Neural progenitor cell (in vitro differentiated cells): ENCODE data around the gene TRAK1. TPM values are rescaled to one million over a fixed set of nuclear protein-coding genes. Genes with fewer than 3 reads are reported as not detected.

Experiments
- DNase-seq: peaks from one replicate; pipeline ENCODE4 v3.0.0-alpha.2; 2016; ENCODE audit warnings: low spot score
- H2AFZ ChIP-seq: fragments of 200-600 bp; sonication (generic); replicated peaks from 2 replicates; pipeline ENCODE4 v1.6.1; 2016; ENCODE audit warnings: antibody characterized with exemption
- H3F3A ChIP-seq: fragments of 200-600 bp; sonication (generic); 2 replicates; pipeline ENCODE4 v1.6.1; 2016; ENCODE audit warnings: antibody characterized with exemption, low read depth
- H3K27ac ChIP-seq: fragments of 200-600 bp; sonication (generic); 2 replicates; pipeline ENCODE4 v1.5.1; 2016; ENCODE audit warnings: mild to moderate bottlenecking
- H3K27me3 ChIP-seq: fragments of 200-600 bp; sonication (generic); 2 replicates; pipeline ENCODE4 v1.6.1; 2016; ENCODE audit warnings: mild to moderate bottlenecking, moderate library complexity
- H3K36me3 ChIP-seq: fragments of 200-600 bp; sonication (generic); 2 replicates; pipeline ENCODE4 v1.5.1; 2016
- H3K4me1 ChIP-seq: fragments of 200-600 bp; sonication (generic); 2 replicates; pipeline ENCODE4 v1.6.1; 2016; ENCODE audit warnings: mixed run types
- H3K4me2 ChIP-seq: fragments of 200-600 bp; sonication (generic); 2 replicates; pipeline ENCODE4 v1.6.1; 2016
- H3K4me3 ChIP-seq: fragments of 200-600 bp; sonication (generic); 2 replicates; pipeline ENCODE4 v1.5.1; 2016
- H3K79me2 ChIP-seq: fragments of 200-600 bp; sonication (generic); 2 replicates; pipeline ENCODE4 v1.6.1; 2016; ENCODE audit warnings: low read depth
- H3K9ac ChIP-seq: fragments of 200-600 bp; sonication (generic); 2 replicates; pipeline ENCODE4 v1.6.1; 2016
- H3K9me3 ChIP-seq: fragments of 200-600 bp; sonication (generic); 2 replicates; pipeline ENCODE4 v1.5.1; 2016; ENCODE audit warnings: low read depth
- H4K20me1 ChIP-seq: fragments of 200-600 bp; sonication (generic); 2 replicates; pipeline ENCODE4 v1.6.1; 2016; ENCODE audit warnings: low read depth
- H3K27ac Mint-ChIP-seq: 3 replicates; pipeline ENCODE4 v1.8.0; 2021; ENCODE audit warnings: mixed read lengths
- H3K27me3 Mint-ChIP-seq: 2 replicates; pipeline ENCODE4 v1.8.0; 2022; ENCODE audit warnings: low read depth, mild to moderate bottlenecking, inconsistent platforms, moderate library complexity, mixed read lengths; ENCODE audit not compliant: insufficient read depth
- H3K36me3 Mint-ChIP-seq: 3 replicates; pipeline ENCODE4 v1.8.0; 2021; ENCODE audit warnings: mixed read lengths
- H3K4me1 Mint-ChIP-seq: 3 replicates; pipeline ENCODE4 v1.8.0; 2021; ENCODE audit warnings: mixed read lengths
- H3K4me3 Mint-ChIP-seq: 3 replicates; pipeline ENCODE4 v1.8.0; 2021; ENCODE audit warnings: mild to moderate bottlenecking, moderate library complexity, mixed read lengths
- H3K9me3 Mint-ChIP-seq: 3 replicates; pipeline ENCODE4 v1.8.0; 2020; ENCODE audit warnings: mixed read lengths
- EZH2 ChIP-seq: fragments of 200-600 bp; sonication (generic); IDR thresholded peaks from 2 replicates; pipeline ENCODE4 v1.6.1; 2017; ENCODE audit warnings: antibody characterized with exemption, mild to moderate bottlenecking, moderate library complexity
- EZH2phosphoT487 ChIP-seq: fragments of 200-600 bp; sonication (generic); IDR thresholded peaks from 2 replicates; pipeline ENCODE4 v1.6.1; 2017; ENCODE audit warnings: antibody characterized with exemption
- total RNA-seq: library from RNA; depleted of rRNA; stranded (reverse); fragments of >200 nt; gene quantifications from 2 replicates; pipeline ENCODE4 v1.2.3, GENCODE V29; 2015; ENCODE audit warnings: low replicate concordance
- TF ChIP-seq, protein P1 (sequence below): fragments of 200-600 bp; sonication (generic); IDR thresholded peaks from 2 replicates; pipeline ENCODE4 v1.5.1; 2017; ENCODE audit warnings: antibody characterized with exemption, mild to moderate bottlenecking

Gene TRAK1
- total RNA-seq, 1 donor from 2014 or later = 32.2 TPM

DNA sequence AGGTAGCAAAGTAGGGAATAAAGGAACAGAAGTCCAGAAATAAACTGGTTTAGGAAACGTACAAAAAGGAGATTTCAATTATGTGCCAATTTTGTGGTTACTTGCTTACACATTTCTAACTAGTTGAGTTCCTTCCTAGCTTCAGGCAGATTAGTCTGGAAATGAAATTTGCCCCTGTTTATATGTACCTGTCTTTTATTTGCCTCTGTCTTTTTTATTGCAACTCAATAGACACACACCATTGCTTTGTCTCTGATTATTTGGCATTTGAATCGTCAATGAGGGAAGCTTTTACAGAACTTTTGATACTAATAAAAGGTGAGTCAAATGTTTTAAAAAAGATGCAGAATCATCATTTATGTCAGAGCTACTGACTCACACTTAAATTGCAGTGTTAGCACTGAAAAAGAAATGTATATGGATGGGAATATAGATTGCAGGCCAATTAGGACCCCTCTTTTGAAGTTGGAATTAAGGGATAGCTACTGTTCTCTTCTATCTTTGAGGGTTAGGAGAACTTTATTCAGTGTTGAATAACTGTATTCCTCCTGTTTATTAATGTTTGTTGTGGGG, 60.5 kb downstream of the TRAK1 start:
- Histone ChIP-seq H3K4me2 (no peak overlapping the region), H3F3A (no peaks in the 10 kb centered on the region), H3K36me3 (no peaks in the 10 kb centered on the region), H3K27ac (no peak overlapping the region), H3K79me2 (no peaks in the 10 kb centered on the region), H2AFZ (no peak overlapping the region), H3K4me3 (no peak overlapping the region), H3K9ac (no peak overlapping the region), H4K20me1 (peaks cover 51% of the 10 kb centered on the region), H3K27me3 (no peaks in the 10 kb centered on the region), H3K9me3 (no peaks in the 10 kb centered on the region), H3K4me1 (peaks cover 5% of the 10 kb centered on the region)
- Mint-ChIP-seq H3K4me3 (no peak overlapping the region), H3K4me1 (peaks cover 15% of the 10 kb centered on the region), H3K9me3 (no peaks in the 10 kb centered on the region), H3K27me3 (no peaks in the 10 kb centered on the region), H3K27ac (no peak overlapping the region), H3K36me3 (no peaks in the 10 kb centered on the region)
- DNase-seq = no peak
- no peak for TF ChIP-seq EZH2phosphoT487
- no peak for TF ChIP-seq EZH2
- TF ChIP-seq, protein P1, sequence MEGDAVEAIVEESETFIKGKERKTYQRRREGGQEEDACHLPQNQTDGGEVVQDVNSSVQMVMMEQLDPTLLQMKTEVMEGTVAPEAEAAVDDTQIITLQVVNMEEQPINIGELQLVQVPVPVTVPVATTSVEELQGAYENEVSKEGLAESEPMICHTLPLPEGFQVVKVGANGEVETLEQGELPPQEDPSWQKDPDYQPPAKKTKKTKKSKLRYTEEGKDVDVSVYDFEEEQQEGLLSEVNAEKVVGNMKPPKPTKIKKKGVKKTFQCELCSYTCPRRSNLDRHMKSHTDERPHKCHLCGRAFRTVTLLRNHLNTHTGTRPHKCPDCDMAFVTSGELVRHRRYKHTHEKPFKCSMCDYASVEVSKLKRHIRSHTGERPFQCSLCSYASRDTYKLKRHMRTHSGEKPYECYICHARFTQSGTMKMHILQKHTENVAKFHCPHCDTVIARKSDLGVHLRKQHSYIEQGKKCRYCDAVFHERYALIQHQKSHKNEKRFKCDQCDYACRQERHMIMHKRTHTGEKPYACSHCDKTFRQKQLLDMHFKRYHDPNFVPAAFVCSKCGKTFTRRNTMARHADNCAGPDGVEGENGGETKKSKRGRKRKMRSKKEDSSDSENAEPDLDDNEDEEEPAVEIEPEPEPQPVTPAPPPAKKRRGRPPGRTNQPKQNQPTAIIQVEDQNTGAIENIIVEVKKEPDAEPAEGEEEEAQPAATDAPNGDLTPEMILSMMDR = no peak

DNA sequence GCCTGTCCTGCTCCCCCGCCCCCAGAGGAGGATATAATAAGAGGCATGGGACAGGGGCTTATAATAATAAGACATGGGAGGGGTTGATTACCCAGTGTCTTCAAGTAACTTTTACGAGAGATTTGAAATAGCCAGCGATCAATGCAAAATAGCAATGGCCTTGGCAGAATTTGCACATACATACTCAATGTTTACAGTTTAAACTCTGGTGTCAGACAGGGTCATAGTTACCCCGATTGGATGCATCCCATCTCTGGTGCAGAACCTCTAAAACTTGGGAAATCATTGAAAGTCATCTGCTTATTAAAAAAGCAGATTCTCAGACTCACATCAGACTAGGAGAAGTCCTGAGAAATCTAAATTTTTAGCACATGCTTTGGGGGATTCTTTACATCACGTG, 61.0 kb downstream of the TRAK1 start:
- no peak for DNase-seq
- Histone ChIP-seq H3K4me1 (peaks cover 5% of the 10 kb centered on the region), H2AFZ (no peak overlapping the region), H3K79me2 (no peaks in the 10 kb centered on the region), H3K4me3 (no peak overlapping the region), H3K36me3 (no peaks in the 10 kb centered on the region), H3K9ac (no peak overlapping the region), H3F3A (no peaks in the 10 kb centered on the region), H3K9me3 (no peaks in the 10 kb centered on the region), H3K4me2 (no peak overlapping the region), H4K20me1 (peaks cover 51% of the 10 kb centered on the region), H3K27me3 (no peaks in the 10 kb centered on the region), H3K27ac (no peak overlapping the region)
- H3K27me3 Mint-ChIP-seq = no peaks in the 10 kb centered on the region
- H3K27ac Mint-ChIP-seq = no peak overlapping the region
- peaks cover 15% of the 10 kb centered on the region for H3K4me1 Mint-ChIP-seq
- H3K4me3 Mint-ChIP-seq = no peak overlapping the region
- no peaks in the 10 kb centered on the region for H3K9me3 Mint-ChIP-seq
- no peak for TF ChIP-seq EZH2phosphoT487
- TF ChIP-seq, protein P1 = no peak
- TF ChIP-seq EZH2 = no peak
- H3K36me3 Mint-ChIP-seq = no peaks in the 10 kb centered on the region

DNA sequence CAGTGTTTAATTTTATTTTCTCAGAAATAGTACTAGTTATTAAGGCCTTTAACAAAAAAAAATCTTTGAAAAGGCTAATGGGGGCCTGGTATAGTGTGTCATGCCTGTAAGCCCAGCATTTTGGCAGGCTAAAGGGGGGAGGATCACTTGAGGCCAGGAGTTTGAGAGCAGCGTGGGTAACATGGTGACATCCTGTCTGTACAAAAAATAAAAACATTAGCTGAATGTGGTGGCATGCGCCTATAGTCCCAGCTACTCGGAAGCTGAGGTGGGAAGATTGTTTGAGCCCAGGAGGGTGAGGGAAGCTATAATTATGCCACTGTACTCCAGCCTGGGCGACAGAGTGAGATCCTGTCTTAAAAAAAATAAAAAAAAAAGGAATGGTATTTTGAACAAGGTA, 61.9 kb downstream of the TRAK1 start:
- no peaks in the 10 kb centered on the region for H3K27me3 Mint-ChIP-seq
- H3K9me3 Mint-ChIP-seq = no peaks in the 10 kb centered on the region
- no peak overlapping the region for H3K4me2 ChIP-seq
- H4K20me1 ChIP-seq = peaks cover 44% of the 10 kb centered on the region
- no peak overlapping the region for H3K27ac ChIP-seq
- H2AFZ ChIP-seq = no peak overlapping the region
- H3K4me1 Mint-ChIP-seq = peaks cover 15% of the 10 kb centered on the region
- H3K27me3 ChIP-seq = no peaks in the 10 kb centered on the region
- H3K36me3 Mint-ChIP-seq = no peaks in the 10 kb centered on the region
- H3K9me3 ChIP-seq = no peaks in the 10 kb centered on the region
- H3K27ac Mint-ChIP-seq = no peak overlapping the region
- no peaks in the 10 kb centered on the region for H3K36me3 ChIP-seq
- TF ChIP-seq, protein P1 = no peak
- TF ChIP-seq EZH2phosphoT487 (no peak), EZH2 (no peak)
- no peak overlapping the region for H3K9ac ChIP-seq
- no peak for DNase-seq
- H3K4me3 Mint-ChIP-seq = no peak overlapping the region
- peaks cover 5% of the 10 kb centered on the region for H3K4me1 ChIP-seq
- H3F3A ChIP-seq = no peaks in the 10 kb centered on the region
- no peaks in the 10 kb centered on the region for H3K79me2 ChIP-seq
- no peak overlapping the region for H3K4me3 ChIP-seq
